WI38 (cell line): ENCODE results near the gene PTPRK.

Source experiments
- H3K4me3 ChIP-seq: 2 replicates; pipeline ENCODE4 v1.5.1; 2011; ENCODE audit warnings: low read depth, mild to moderate bottlenecking, control low read depth, low read length
- TF ChIP-seq, protein P1 (sequence below): IDR thresholded peaks from 2 replicates; pipeline ENCODE4 v1.5.1; 2012; ENCODE audit warnings: low read depth, mild to moderate bottlenecking, control low read depth, low read length

The PTPRK gene

DNA sequence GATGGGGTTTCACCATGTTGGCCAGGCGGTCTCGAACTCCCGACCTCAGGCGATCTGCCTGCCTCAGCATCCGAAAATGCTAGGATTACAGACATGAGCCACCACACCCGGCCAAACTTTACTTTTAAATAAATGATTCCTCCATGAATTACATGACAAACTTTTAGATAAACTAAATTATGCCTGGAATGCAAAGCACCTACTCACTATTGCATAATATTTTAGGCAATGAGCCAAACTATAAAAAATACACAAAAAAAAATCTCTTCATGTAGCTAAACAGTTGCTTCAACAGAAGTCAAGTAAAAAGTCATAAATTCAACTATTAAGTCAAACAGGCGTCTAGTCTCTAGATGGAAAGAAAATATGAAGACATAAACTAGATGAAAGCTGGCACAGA, 56.5 kb downstream of the PTPRK start:
- TF ChIP-seq, protein P1, sequence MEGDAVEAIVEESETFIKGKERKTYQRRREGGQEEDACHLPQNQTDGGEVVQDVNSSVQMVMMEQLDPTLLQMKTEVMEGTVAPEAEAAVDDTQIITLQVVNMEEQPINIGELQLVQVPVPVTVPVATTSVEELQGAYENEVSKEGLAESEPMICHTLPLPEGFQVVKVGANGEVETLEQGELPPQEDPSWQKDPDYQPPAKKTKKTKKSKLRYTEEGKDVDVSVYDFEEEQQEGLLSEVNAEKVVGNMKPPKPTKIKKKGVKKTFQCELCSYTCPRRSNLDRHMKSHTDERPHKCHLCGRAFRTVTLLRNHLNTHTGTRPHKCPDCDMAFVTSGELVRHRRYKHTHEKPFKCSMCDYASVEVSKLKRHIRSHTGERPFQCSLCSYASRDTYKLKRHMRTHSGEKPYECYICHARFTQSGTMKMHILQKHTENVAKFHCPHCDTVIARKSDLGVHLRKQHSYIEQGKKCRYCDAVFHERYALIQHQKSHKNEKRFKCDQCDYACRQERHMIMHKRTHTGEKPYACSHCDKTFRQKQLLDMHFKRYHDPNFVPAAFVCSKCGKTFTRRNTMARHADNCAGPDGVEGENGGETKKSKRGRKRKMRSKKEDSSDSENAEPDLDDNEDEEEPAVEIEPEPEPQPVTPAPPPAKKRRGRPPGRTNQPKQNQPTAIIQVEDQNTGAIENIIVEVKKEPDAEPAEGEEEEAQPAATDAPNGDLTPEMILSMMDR: no peak
- H3K4me3 ChIP-seq: no peak overlapping the region

DNA sequence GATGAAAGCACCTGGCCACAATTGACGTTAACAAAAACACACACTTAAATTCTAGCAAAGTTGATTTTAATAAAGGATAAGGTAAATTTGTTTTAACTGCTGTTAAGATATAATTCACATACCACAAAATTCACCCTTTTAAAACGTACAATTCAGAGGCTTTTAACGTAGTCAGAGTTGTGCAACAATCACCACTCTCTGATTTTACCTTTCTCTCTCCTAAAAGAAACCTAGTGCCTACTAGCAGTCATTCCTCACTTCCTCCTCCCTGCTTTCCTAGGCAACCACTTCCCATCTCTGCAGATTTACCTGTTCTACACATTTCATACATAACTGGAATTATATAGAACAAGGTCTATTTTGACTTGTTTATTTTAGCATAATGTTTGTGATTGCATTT, 58.9 kb downstream of the PTPRK start:
- TF ChIP-seq, protein P1: no peak
- H3K4me3 ChIP-seq: no peak overlapping the region

DNA sequence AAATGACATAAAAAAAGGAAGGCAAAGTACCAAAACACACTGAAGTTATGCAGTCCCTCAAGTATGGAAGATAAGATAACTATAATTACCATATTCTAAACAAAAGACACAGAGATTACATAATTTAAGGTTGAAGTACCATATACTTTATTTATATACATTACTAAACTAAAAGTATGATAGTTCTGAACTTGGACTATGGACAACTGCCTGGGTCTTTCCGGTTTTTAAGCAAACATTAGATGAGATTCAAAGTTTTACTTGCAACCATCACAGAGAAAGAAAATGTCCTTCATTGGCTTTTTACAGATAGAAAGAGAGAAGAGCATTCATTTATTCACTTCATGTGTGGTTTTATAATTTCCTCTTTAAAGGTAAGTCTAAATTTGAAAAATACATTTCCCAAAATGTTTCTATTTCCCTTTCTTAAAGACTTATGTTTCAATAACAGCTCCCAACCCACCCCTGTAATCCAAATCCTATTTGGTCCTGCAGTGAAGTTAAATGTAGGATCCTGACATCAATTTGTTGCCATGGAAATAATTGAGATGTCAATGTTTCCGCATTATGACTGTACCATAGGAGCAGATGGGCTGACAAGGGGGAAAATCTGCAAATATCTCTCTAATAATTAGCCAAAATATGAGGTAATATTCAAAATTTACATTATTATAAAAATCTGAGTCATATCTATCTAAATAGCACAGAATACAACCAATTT, 63.7 kb downstream of the PTPRK start:
- H3K4me3 ChIP-seq: no peak overlapping the region
- TF ChIP-seq, protein P1: no peak

DNA sequence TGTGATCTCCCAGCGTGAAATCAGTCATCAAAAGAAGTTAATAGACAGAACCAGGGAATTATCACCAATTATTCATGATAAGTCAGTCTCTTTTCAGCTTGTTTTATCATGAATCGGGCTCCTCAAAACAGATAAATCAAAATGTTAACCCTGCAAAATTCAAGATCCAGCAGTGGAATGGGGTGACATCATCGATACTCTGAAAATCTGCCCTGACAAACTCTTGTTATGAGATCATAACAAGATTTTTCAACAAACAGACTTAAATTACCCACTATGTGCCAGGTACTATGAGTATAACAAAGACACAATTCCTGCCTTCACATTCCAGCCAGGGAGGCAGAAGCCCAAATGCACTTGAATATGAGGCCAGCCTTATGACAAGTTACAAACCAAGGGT, 64.4 kb downstream of the PTPRK start:
- no peak overlapping the region for H3K4me3 ChIP-seq
- TF ChIP-seq, protein P1: no peak

DNA sequence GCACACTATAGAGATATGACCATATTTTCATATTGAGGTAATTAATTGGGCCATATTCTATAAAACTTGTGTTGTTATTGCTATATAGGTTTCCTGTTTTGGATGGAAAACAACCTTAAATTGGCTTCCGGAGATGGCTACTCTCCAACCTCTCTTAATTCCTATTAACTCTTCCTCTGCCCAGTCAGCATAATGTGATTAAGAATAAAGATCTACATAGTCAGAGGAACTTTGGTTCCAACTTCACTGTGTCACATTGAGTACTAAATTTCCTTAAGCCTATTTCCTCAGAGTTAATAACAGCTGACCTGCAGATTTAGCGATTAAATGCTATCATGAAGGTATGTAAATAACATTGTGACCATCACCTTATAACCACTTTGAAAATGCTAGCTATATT, 67.7 kb downstream of the PTPRK start:
- TF ChIP-seq, protein P1: no peak
- H3K4me3 ChIP-seq: no peak overlapping the region

DNA sequence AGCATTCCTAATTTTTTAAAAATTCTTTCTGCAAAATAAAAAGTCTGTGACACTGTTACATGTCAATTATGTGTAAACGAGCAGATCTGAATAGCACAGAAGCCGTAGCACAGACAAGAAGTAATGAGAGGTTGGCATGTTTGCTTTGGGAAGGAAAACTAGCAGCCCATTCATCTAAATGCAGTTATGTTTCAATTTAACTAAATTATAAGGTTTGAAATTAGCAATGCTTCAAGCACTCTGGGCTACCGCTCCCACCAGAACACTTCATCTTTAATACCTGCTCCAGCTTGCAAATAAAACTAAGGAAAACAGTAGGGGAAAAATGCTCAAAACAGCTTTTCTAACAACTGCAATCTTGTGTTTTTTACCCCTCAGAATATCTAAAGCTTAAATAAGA, 73.9 kb downstream of the PTPRK start:
- TF ChIP-seq, protein P1: no peak
- H3K4me3 ChIP-seq: no peak overlapping the region

DNA sequence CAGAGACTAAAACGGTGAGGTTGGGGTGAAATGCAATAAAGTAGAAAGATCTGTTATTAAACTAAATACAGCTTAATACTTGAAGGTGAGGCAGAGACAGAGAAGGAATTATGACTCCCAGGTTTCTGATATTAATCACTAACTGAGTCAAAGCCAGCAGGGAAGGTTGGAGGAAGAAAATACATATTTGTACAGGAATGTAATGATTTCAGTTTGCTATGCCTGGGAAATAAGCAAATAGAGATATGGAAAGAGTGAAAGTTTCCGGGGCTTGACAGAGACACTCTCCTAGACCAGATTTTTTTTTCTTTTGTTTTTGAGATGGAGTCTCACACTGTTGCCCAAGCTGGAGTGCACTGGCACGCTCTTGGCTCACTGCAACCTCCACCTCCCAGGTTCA, 76.8 kb downstream of the PTPRK start:
- TF ChIP-seq, protein P1: no peak
- no peak overlapping the region for H3K4me3 ChIP-seq
